Trophoblast cell (in vitro differentiated cells and primary cell): ENCODE measurements around the gene DDX56.

Experiments
- DNase-seq, 2 donors: peaks; one replicate each; pipeline ENCODE4 v3.0.0-alpha.2; 2016
- H2AFZ ChIP-seq: 2 replicates; pipeline ENCODE4 v1.6.1; 2013; ENCODE audit warnings: low read length, moderate library complexity, mild to moderate bottlenecking; ENCODE audit not compliant: insufficient read depth, poor library complexity
- H2AK5ac ChIP-seq: 2 replicates; pipeline ENCODE4 v1.6.1; 2013; ENCODE audit warnings: mild to moderate bottlenecking, low read length
- H2BK120ac ChIP-seq: 2 replicates; pipeline ENCODE4 v1.6.1; 2013; ENCODE audit warnings: low read length, mild to moderate bottlenecking, moderate library complexity; ENCODE audit not compliant: insufficient read depth, poor library complexity
- H2BK12ac ChIP-seq: 2 replicates; pipeline ENCODE4 v1.6.1; 2013; ENCODE audit warnings: mild to moderate bottlenecking, low read length, moderate library complexity
- H2BK5ac ChIP-seq: 2 replicates; pipeline ENCODE4 v1.6.1; 2013; ENCODE audit warnings: low read length, low read depth, moderate library complexity, mild to moderate bottlenecking; ENCODE audit not compliant: poor library complexity
- H3K14ac ChIP-seq: 2 replicates; pipeline ENCODE4 v1.6.1; 2013; ENCODE audit warnings: mild to moderate bottlenecking, low read length
- H3K18ac ChIP-seq: 2 replicates; pipeline ENCODE4 v1.6.1; 2013; ENCODE audit warnings: mild to moderate bottlenecking, low read length
- H3K23ac ChIP-seq: 2 replicates; pipeline ENCODE4 v1.6.1; 2013; ENCODE audit warnings: low read length
- H3K27ac ChIP-seq: 2 replicates; pipeline ENCODE4 v1.5.1; 2013; ENCODE audit warnings: low read depth, mild to moderate bottlenecking, inconsistent platforms, low read length, moderate library complexity
- H3K27me3 ChIP-seq: 2 replicates; pipeline ENCODE4 v1.6.1; 2013; ENCODE audit warnings: inconsistent platforms, mild to moderate bottlenecking, low read length, moderate library complexity; ENCODE audit not compliant: insufficient read depth
- H3K36me3 ChIP-seq, 2 experiments: 1 replicate in 1 of 2; 2 replicates in 1 of 2; pipeline ENCODE4 v1.6.1; 2013; ENCODE audit warnings: low read length in 2 of 2, mild to moderate bottlenecking in 2 of 2, moderate library complexity in 1 of 2; ENCODE audit not compliant: insufficient read depth in 2 of 2, control insufficient read depth in 1 of 2
- H3K4ac ChIP-seq: 2 replicates; pipeline ENCODE4 v1.6.1; 2013; ENCODE audit warnings: low read depth, mild to moderate bottlenecking, low read length, moderate library complexity
- H3K4me1 ChIP-seq, 2 experiments: 1 replicate in 1 of 2; 2 replicates in 1 of 2; pipeline ENCODE4 v1.6.1; 2013; ENCODE audit warnings: low read length in 2 of 2, mild to moderate bottlenecking in 2 of 2, moderate library complexity in 1 of 2; ENCODE audit not compliant: insufficient read depth in 2 of 2, control insufficient read depth in 1 of 2
- H3K4me2 ChIP-seq: 2 replicates; pipeline ENCODE4 v1.6.1; 2013; ENCODE audit warnings: inconsistent platforms, mild to moderate bottlenecking, low read length, moderate library complexity
- H3K4me3 ChIP-seq: 2 replicates; pipeline ENCODE4 v1.5.1; 2013; ENCODE audit warnings: mild to moderate bottlenecking, low read depth, low read length, inconsistent platforms
- H3K79me1 ChIP-seq: one replicate; pipeline ENCODE4 v1.6.1; 2013; ENCODE audit warnings: low read length
- H3K79me2 ChIP-seq: 2 replicates; pipeline ENCODE4 v1.6.1; 2013; ENCODE audit warnings: low read length, mild to moderate bottlenecking; ENCODE audit not compliant: control insufficient read depth, insufficient read depth, poor library complexity
- H3K9ac ChIP-seq: 2 replicates; pipeline ENCODE4 v1.6.1; 2013; ENCODE audit warnings: mild to moderate bottlenecking, low read length
- H3K9me3 ChIP-seq: 2 replicates; pipeline ENCODE4 v1.6.1; 2013; ENCODE audit warnings: low read depth, mild to moderate bottlenecking, control low read depth, inconsistent platforms, low read length; ENCODE audit not compliant: insufficient read depth
- H4K12ac ChIP-seq: 2 replicates; pipeline ENCODE4 v1.6.1; 2013; ENCODE audit warnings: low read depth, mild to moderate bottlenecking, low read length, moderate library complexity
- H4K8ac ChIP-seq: 2 replicates; pipeline ENCODE4 v1.6.1; 2013; ENCODE audit warnings: low read depth, mild to moderate bottlenecking, low read length, moderate library complexity
- H4K91ac ChIP-seq: one replicate; pipeline ENCODE4 v1.6.1; 2013; ENCODE audit warnings: low read depth, mild to moderate bottlenecking, low read length, moderate library complexity
- WGBS: extraction: QIAGEN DNeasy Blood & Tissue Kit; methylation state at CpG from one replicate; pipeline ENCODE4 v1.1.7; 2013; ENCODE audit warnings: missing lambda C conversion rate; ENCODE audit not compliant: insufficient read length, insufficient coverage; ENCODE audit errors: extremely low coverage; 5-methylcytosine and 5-hydroxymethylcytosine counted together

Gene DDX56

DNA sequence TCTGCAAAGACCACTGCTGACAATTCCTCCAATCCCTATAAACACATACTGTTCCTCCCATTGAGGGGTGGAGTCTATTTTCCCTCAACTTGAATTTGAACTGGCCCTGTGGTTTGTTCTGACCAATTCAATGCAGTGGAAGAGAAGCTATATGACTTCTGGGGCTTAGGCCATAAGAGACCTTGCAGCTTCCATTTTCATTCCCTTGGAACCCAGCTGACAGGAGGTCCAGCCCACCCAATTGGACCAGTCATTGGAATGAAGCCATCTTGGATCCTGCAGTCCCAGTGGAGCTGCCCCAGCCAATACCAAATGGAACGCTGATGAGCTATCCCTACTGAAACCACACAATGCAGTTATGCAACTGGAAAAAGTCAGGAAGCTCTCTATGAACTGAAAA lies 17.2 kb upstream of the DDX56 start:
- Histone ChIP-seq H3K27me3 (no peaks in the 10 kb centered on the region), H3K27ac (no peak overlapping the region), H3K79me2 (no peaks in the 10 kb centered on the region), H3K18ac (no peak overlapping the region), H3K9ac (no peak overlapping the region), H3K14ac (no peak overlapping the region), H4K8ac (no peak overlapping the region), H2AK5ac (no peak overlapping the region), H3K4me1 (no peaks in the 10 kb centered on the region), H2BK120ac (no peak overlapping the region), H3K9me3 (no peaks in the 10 kb centered on the region), H2AFZ (no peak overlapping the region), H4K12ac (no peak overlapping the region), H3K23ac (no peak overlapping the region), H2BK5ac (no peak overlapping the region), H4K91ac (no peak overlapping the region), H2BK12ac (no peak overlapping the region), H3K4me3 (no peak overlapping the region), H3K36me3 (no peaks in the 10 kb centered on the region), H3K79me1 (no peaks in the 10 kb centered on the region), H3K4ac (no peak overlapping the region), H3K4me2 (no peak overlapping the region)
- no peak for DNase-seq
- no CpG with 5 or more reads among the region's 1 CpG for WGBS

DNA sequence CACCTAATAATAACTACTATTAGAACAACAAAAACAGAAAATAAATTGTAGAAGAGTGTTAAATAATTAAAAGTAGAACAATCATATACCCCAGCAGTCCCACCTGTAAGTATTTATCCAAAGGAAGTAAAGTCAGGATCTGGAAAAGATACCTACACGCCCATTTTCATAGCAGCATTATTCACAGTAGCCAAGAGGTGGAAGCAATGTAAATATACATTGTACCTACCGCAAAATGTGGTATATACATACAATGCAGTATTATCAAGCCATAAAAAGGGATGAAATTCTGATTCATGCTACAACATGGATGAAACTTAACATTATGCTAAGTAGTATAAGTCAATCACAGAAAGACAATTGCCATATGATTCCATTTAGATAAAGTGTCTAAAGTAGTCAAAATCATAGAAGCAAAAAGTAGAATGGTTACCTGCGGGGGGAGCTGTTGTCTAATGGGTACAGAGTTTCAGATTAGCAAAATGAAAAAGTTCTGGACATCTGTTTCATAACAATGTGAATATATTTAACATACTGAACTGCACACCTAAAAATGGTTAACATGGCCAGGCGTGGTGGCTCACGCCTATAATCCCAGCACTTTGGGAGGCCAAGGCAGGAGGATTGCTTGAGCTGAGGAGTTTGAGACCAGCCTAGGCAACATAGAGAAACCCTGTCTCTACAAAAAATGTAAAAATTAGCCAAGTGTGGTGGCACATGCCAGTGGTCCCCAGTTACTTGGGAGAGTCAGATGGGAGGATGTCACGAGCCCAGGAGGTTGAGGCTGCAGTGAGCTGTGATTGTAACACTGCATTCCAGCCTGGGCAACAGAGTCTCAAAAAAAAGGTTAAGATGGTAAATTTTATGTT lies 14.4 kb upstream of the DDX56 start:
- DNase-seq, result peak; percentile 31 to 81
- no peaks in the 10 kb centered on the region for H3K79me1 ChIP-seq
- no CpG with 5 or more reads among the region's 6 CpGs for WGBS

DNA sequence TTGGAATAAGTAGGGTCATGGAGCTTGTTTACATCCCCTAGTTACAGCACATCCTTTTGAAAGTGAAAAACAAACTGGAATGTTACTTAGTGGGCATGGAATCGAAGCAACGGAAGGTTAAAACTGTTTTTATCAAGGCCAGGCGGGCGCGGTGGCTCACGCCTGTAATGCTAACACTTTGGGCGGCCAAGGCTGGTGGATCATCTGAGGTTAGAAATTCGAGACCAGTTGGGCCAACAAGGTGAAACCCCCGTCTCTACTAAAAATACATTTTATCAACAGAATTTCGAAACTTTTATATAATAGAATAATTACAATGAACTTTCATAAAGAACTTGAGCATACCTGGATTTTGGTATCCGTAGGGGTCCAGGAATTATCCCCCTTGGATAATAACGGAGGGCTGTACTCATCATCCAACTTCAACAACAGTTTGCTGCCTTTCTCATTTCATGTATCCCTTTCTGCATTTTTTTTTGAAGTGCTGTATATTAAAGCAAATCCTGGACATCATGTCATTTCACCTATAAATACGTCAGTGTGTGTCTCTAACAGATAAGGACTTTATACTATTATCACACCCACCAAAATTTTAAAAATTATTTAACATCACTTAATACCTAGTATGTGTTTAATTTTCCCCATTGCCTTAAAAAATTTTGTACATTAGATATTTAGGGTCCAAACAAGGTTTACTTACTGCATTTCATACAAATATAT lies 9.6 kb upstream of the DDX56 start:
- Histone ChIP-seq H3K36me3 (peaks cover 10 to 12% of the 10 kb centered on the region in 2 experiments), H2BK120ac (peak overlapping the region; percentile 40), H3K79me1 (peaks cover 9% of the 10 kb centered on the region), H3K4me1 (peaks cover 10 to 11% of the 10 kb centered on the region in 2 experiments), H3K14ac (peak overlapping the region; percentile 56), H4K8ac (peak overlapping the region; percentile 79), H3K4me2 (peak overlapping the region; percentile 67), H3K23ac (no peak overlapping the region), H3K79me2 (peaks cover 9% of the 10 kb centered on the region), H3K27me3 (no peaks in the 10 kb centered on the region), H3K27ac (no peak overlapping the region), H3K9ac (no peak overlapping the region), H2BK5ac (no peak overlapping the region), H3K4ac (no peak overlapping the region), H2BK12ac (no peak overlapping the region), H3K18ac (no peak overlapping the region), H4K91ac (peak overlapping the region; percentile 31), H3K9me3 (no peaks in the 10 kb centered on the region), H3K4me3 (no peak overlapping the region), H4K12ac (peak overlapping the region; percentile 31), H2AFZ (peak overlapping the region; percentile 38), H2AK5ac (peak overlapping the region; percentile 62)
- no CpG with 5 or more reads among the region's 13 CpGs for WGBS
- DNase-seq, result no peak

More for the DNA sequence above, 14.4 kb upstream of the DDX56 start:
- Histone ChIP-seq H3K4me2 (no peak overlapping the region), H3K79me2 (no peaks in the 10 kb centered on the region), H3K18ac (no peak overlapping the region), H2BK120ac (no peak overlapping the region), H3K27ac (no peak overlapping the region), H2BK12ac (no peak overlapping the region), H3K27me3 (no peaks in the 10 kb centered on the region), H4K8ac (no peak overlapping the region), H3K14ac (no peak overlapping the region), H3K23ac (no peak overlapping the region), H3K4me3 (no peak overlapping the region), H4K12ac (no peak overlapping the region), H2AK5ac (no peak overlapping the region), H2AFZ (no peak overlapping the region), H4K91ac (no peak overlapping the region), H2BK5ac (no peak overlapping the region), H3K4me1 (peaks cover 0 to under 1% of the 10 kb centered on the region in 2 experiments), H3K4ac (no peak overlapping the region), H3K9ac (no peak overlapping the region), H3K9me3 (no peaks in the 10 kb centered on the region), H3K36me3 (no peaks in the 10 kb centered on the region)

DNA sequence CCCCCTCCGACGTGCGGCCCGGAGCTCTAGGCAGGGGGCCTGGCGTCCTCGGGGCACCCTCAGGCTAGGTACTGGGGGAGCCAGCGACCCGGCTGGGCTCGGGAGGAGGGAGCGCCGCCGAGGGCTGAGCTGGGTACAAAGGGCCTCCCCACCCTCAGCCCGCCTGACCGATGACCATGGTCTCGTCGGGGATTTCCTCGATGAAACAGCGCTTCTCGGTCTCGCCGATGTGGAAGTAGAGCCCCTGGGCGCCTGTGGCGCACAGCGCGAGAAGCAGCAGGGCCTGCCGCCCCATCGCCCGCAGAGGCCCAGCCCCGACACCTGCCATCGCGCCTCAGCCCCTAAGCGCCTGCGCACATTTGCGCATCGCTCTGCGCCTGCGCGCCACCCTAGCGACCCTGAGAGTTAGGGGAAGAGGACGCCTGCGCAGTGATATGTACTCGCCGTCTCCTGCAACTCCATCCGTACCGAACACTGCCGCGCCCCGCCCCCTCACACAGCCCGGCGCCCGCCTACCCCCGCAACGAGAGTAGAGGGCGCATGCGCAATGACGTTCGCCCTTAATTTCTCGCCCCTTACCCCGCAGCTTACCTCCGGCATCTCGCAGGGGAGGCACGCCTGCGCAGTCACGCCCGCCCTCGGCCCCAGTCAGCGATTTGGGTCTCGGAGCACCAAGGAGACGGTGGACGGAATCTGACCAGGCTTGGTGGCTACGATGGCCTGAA lies 8.3 kb upstream of the DDX56 start, which contains the start of gene TMED4:
TSS of gene TMED4 (minus strand) at position 353 of the 725 bp plus-strand sequence. CDS start at position 328, 25 bp downstream.
- Histone ChIP-seq H2BK120ac (peak within 1 kb of the TSS; percentile 40), H3K4me1 (peaks cover 10 to 11% of the 10 kb centered on the region in 2 experiments), H3K79me2 (peaks cover 9% of the 10 kb centered on the region), H3K14ac (peak within 1 kb of the TSS; percentile 84), H2BK12ac (no peak within 1 kb of the TSS), H3K9ac (peak within 1 kb of the TSS; percentile 90), H4K8ac (peak within 1 kb of the TSS; percentile 94), H3K9me3 (no peaks in the 10 kb centered on the region), H3K18ac (peak within 1 kb of the TSS; percentile 71), H3K4ac (peak within 1 kb of the TSS; percentile 73), H3K27ac (peak within 1 kb of the TSS; percentile 62), H3K4me2 (peak within 1 kb of the TSS; percentile 67), H3K27me3 (no peaks in the 10 kb centered on the region), H2BK5ac (peak within 1 kb of the TSS; percentile 14), H3K4me3 (peak within 1 kb of the TSS; percentile 91), H4K91ac (peak within 1 kb of the TSS; percentile 81), H3K79me1 (peaks cover 9% of the 10 kb centered on the region), H2AFZ (peak within 1 kb of the TSS; percentile 62), H3K36me3 (peaks cover 14 to 17% of the 10 kb centered on the region in 2 experiments), H3K23ac (no peak within 1 kb of the TSS), H4K12ac (peak within 1 kb of the TSS; percentile 86), H2AK5ac (peak within 1 kb of the TSS; percentile 62)
- peak; percentile 99 to 100 for DNase-seq
- WGBS, result no CpG with 5 or more reads among the region's 71 CpGs
